OCI-LY3 (cell line): ENCODE measurements around the gene TRIO.

ENCODE experiments used
- H2AFZ ChIP-seq: fragments of 200-600, 300-600 bp; shearing (Covaris generic); 2 replicates; pipeline ENCODE4 v1.6.0; 2014; ENCODE audit warnings: antibody characterized with exemption, low read depth, low read length
- H3K27ac ChIP-seq: fragments of 200-600, 300-600 bp; sonication (generic); 2 replicates; pipeline ENCODE4 v1.5.1; 2014; ENCODE audit warnings: mild to moderate bottlenecking, low read length, moderate library complexity, mixed read lengths
- H3K27me3 ChIP-seq: fragments of 200-600, 300-600 bp; sonication (generic); 2 replicates; pipeline ENCODE4 v1.6.1; 2014; ENCODE audit warnings: low read depth, low read length, mixed read lengths
- H3K36me3 ChIP-seq: fragments of 200-600, 300-600 bp; sonication (generic); replicated peaks from 2 replicates; pipeline ENCODE3; 2014; ENCODE audit warnings: low read depth, low read length, mixed read lengths
- H3K4me1 ChIP-seq: fragments of 300-600, 200-600 bp; sonication (generic); 2 replicates; pipeline ENCODE4 v1.6.1; 2014; ENCODE audit warnings: low read length, mixed read lengths
- H3K4me2 ChIP-seq: fragments of 200-600, 300-600 bp; sonication (generic); 2 replicates; pipeline ENCODE4 v1.6.1; 2014; ENCODE audit warnings: low read length, mixed read lengths
- H3K4me3 ChIP-seq: fragments of 300-600, 200-600 bp; sonication (generic); 2 replicates; pipeline ENCODE4 v1.5.1; 2014; ENCODE audit warnings: antibody characterized with exemption, mild to moderate bottlenecking, low read length, moderate library complexity
- H3K79me2 ChIP-seq: fragments of 300-600, 200-600 bp; shearing (Covaris generic); 2 replicates; pipeline ENCODE4 v1.6.1; 2014; ENCODE audit warnings: mild to moderate bottlenecking, low read length, mixed read lengths
- H3K9ac ChIP-seq: fragments of 300-600, 200-600 bp; shearing (Covaris generic); 2 replicates; pipeline ENCODE4 v1.6.0; 2014; ENCODE audit warnings: mild to moderate bottlenecking, low read length, moderate library complexity
- H3K9me3 ChIP-seq: fragments of 200-600, 300-600 bp; shearing (Covaris generic); 2 replicates; pipeline ENCODE4 v1.6.1; 2014; ENCODE audit warnings: low read length, mixed read lengths; ENCODE audit not compliant: insufficient read depth
- H4K20me1 ChIP-seq: fragments of 200-600, 300-600 bp; sonication (generic); 2 replicates; pipeline ENCODE4 v1.6.1; 2016; ENCODE audit warnings: low read length, mixed read lengths; ENCODE audit not compliant: insufficient read depth
- CTCF ChIP-seq: fragments of 200-600, 300-600 bp; sonication (generic); IDR thresholded peaks from 2 replicates; pipeline ENCODE4 v1.5.1; 2014; ENCODE audit warnings: antibody characterized with exemption, low read length, low read depth
- EZH2phosphoT487 ChIP-seq: fragments of 200-600 bp; shearing (Covaris generic); IDR thresholded peaks from 2 replicates; pipeline ENCODE4 v1.6.1; 2018; ENCODE audit warnings: antibody characterized with exemption, mixed run types, low read depth

Gene TRIO

GRCh38 chr5:14222206-14222605 is 79.1 kb downstream of the TRIO start:
- H3K79me2 ChIP-seq = no peaks in the 10 kb centered on the region
- TF ChIP-seq CTCF (no peak), EZH2phosphoT487 (no peak)
- no peaks in the 10 kb centered on the region for H3K36me3 ChIP-seq
- H3K9me3 ChIP-seq = no peaks in the 10 kb centered on the region
- H3K9ac ChIP-seq = no peak overlapping the region
- no peaks in the 10 kb centered on the region for H3K4me1 ChIP-seq
- no peaks in the 10 kb centered on the region for H4K20me1 ChIP-seq
- H3K4me2 ChIP-seq = no peak overlapping the region
- H2AFZ ChIP-seq = no peak overlapping the region
- H3K4me3 ChIP-seq = no peak overlapping the region
- no peak overlapping the region for H3K27ac ChIP-seq
- H3K27me3 ChIP-seq = no peaks in the 10 kb centered on the region

GRCh38 chr5:14223372-14223771 is 80.2 kb downstream of the TRIO start:
- Histone ChIP-seq H3K79me2 (no peaks in the 10 kb centered on the region), H3K27ac (no peak overlapping the region), H2AFZ (no peak overlapping the region), H3K4me3 (no peak overlapping the region), H3K9me3 (no peaks in the 10 kb centered on the region), H3K4me2 (no peak overlapping the region), H4K20me1 (no peaks in the 10 kb centered on the region), H3K36me3 (no peaks in the 10 kb centered on the region), H3K9ac (no peak overlapping the region), H3K4me1 (no peaks in the 10 kb centered on the region), H3K27me3 (no peaks in the 10 kb centered on the region)
- no peak for TF ChIP-seq EZH2phosphoT487
- no peak for TF ChIP-seq CTCF

GRCh38 chr5:14225173-14225834 is 82.2 kb downstream of the TRIO start:
- no peaks in the 10 kb centered on the region for H3K9me3 ChIP-seq
- no peak overlapping the region for H3K4me3 ChIP-seq
- no peak overlapping the region for H3K27ac ChIP-seq
- no peaks in the 10 kb centered on the region for H3K79me2 ChIP-seq
- H3K4me1 ChIP-seq = no peaks in the 10 kb centered on the region
- TF ChIP-seq EZH2phosphoT487 (no peak), CTCF (no peak)
- no peak overlapping the region for H3K9ac ChIP-seq
- H3K27me3 ChIP-seq = no peaks in the 10 kb centered on the region
- no peak overlapping the region for H3K4me2 ChIP-seq
- no peaks in the 10 kb centered on the region for H3K36me3 ChIP-seq
- H4K20me1 ChIP-seq = no peaks in the 10 kb centered on the region
- H2AFZ ChIP-seq = no peak overlapping the region

GRCh38 chr5:14226149-14226548 is 83.0 kb downstream of the TRIO start:
- Histone ChIP-seq H4K20me1 (no peaks in the 10 kb centered on the region), H3K36me3 (no peaks in the 10 kb centered on the region), H3K4me2 (no peak overlapping the region), H2AFZ (no peak overlapping the region), H3K4me3 (no peak overlapping the region), H3K79me2 (no peaks in the 10 kb centered on the region), H3K27ac (no peak overlapping the region), H3K4me1 (no peaks in the 10 kb centered on the region), H3K9ac (no peak overlapping the region), H3K9me3 (no peaks in the 10 kb centered on the region), H3K27me3 (no peaks in the 10 kb centered on the region)
- TF ChIP-seq EZH2phosphoT487 (no peak), CTCF (no peak)
